ENCODE results near the gene METTL8.

The METTL8 gene

GRCh38 chr2:171317492-171318125 lies 116.2 kb downstream of the METTL8 start:
- no peaks in the 10 kb centered on the region for H3K79me2 ChIP-seq (ENCODE audit: insufficient read depth, low read length)
- H3K9ac ChIP-seq (ENCODE audit: low read depth, low read length): no peak overlapping the region
- H3K4me1 ChIP-seq (ENCODE audit: insufficient read depth, low read length): no peaks in the 10 kb centered on the region
- no peaks in the 10 kb centered on the region for H3K27me3 ChIP-seq (ENCODE audit: insufficient read depth, low read length, poor library complexity)
- H3K4me2 ChIP-seq (ENCODE audit: insufficient read depth, low read length): no peak overlapping the region
- H3K4me3 ChIP-seq (ENCODE audit: low read depth in 1 of 2, low read length in 2 of 2): no peak overlapping the region
- H2AFZ ChIP-seq (ENCODE audit: low read depth, low read length): no peak overlapping the region
- H3K27ac ChIP-seq (ENCODE audit: low read length): no peak overlapping the region
- TF ChIP-seq EZH2 (IDR thresholded peaks at IDR 0.05; ENCODE audit: borderline replicate concordance, low read depth, low read length, severe bottlenecking) (no peak), CTCF (IDR thresholded peaks at IDR 0.05; ENCODE audit: borderline replicate concordance, extremely low read depth, low read length, poor library complexity, severe bottlenecking) (no peak)
- DNase-seq (no peak), ATAC-seq (ENCODE audit: insufficient read depth, low read depth) (no peak)
- H3K9me3 ChIP-seq (ENCODE audit: insufficient read depth, low read length, severe bottlenecking): no peaks in the 10 kb centered on the region
- peaks cover 5% of the 10 kb centered on the region; the same call in 1 of the 2 replicates for H3K36me3 ChIP-seq (ENCODE audit: insufficient read depth, low read length)
- no peaks in the 10 kb centered on the region for H4K20me1 ChIP-seq (ENCODE audit: insufficient read depth, low read length)

GRCh38 chr2:171316755-171317337 lies 116.9 kb downstream of the METTL8 start:
- no peak for TF ChIP-seq EZH2 (IDR thresholded peaks at IDR 0.05; ENCODE audit: borderline replicate concordance, low read depth, low read length, severe bottlenecking)
- TF ChIP-seq CTCF (IDR thresholded peaks at IDR 0.05; ENCODE audit: borderline replicate concordance, extremely low read depth, low read length, poor library complexity, severe bottlenecking): no peak
- peaks cover 2% of the 10 kb centered on the region; the same call in 1 of the 2 replicates for H3K36me3 ChIP-seq (ENCODE audit: insufficient read depth, low read length)
- no peak overlapping the region for H2AFZ ChIP-seq (ENCODE audit: low read depth, low read length)
- no peaks in the 10 kb centered on the region for H3K4me1 ChIP-seq (ENCODE audit: insufficient read depth, low read length)
- no peak overlapping the region for H3K4me2 ChIP-seq (ENCODE audit: insufficient read depth, low read length)
- H3K4me3 ChIP-seq (ENCODE audit: low read depth in 1 of 2, low read length in 2 of 2): no peak overlapping the region
- no peaks in the 10 kb centered on the region for H4K20me1 ChIP-seq (ENCODE audit: insufficient read depth, low read length)
- DNase-seq (no peak), ATAC-seq (ENCODE audit: insufficient read depth, low read depth) (no peak)
- H3K79me2 ChIP-seq (ENCODE audit: insufficient read depth, low read length): no peaks in the 10 kb centered on the region
- peaks cover 5% of the 10 kb centered on the region for H3K9me3 ChIP-seq (ENCODE audit: insufficient read depth, low read length, severe bottlenecking)
- no peak overlapping the region for H3K27ac ChIP-seq (ENCODE audit: low read length)
- no peak overlapping the region for H3K9ac ChIP-seq (ENCODE audit: low read depth, low read length)
- no peaks in the 10 kb centered on the region for H3K27me3 ChIP-seq (ENCODE audit: insufficient read depth, low read length, poor library complexity)

GRCh38 chr2:171316220-171316619 lies 117.6 kb downstream of the METTL8 start:
- ATAC-seq (ENCODE audit: insufficient read depth, low read depth) (no peak), DNase-seq (no peak)
- Histone ChIP-seq H3K9ac (ENCODE audit: low read depth, low read length) (no peak overlapping the region), H3K36me3 (ENCODE audit: insufficient read depth, low read length) (peaks cover 2% of the 10 kb centered on the region; the same call in 1 of the 2 replicates), H3K4me2 (ENCODE audit: insufficient read depth, low read length) (no peak overlapping the region), H3K4me3 (ENCODE audit: low read depth in 1 of 2, low read length in 2 of 2) (no peak overlapping the region), H3K27ac (ENCODE audit: low read length) (no peak overlapping the region), H3K9me3 (ENCODE audit: insufficient read depth, low read length, severe bottlenecking) (peaks cover 7% of the 10 kb centered on the region), H3K4me1 (ENCODE audit: insufficient read depth, low read length) (no peaks in the 10 kb centered on the region), H3K79me2 (ENCODE audit: insufficient read depth, low read length) (no peaks in the 10 kb centered on the region), H2AFZ (ENCODE audit: low read depth, low read length) (no peak overlapping the region), H3K27me3 (ENCODE audit: insufficient read depth, low read length, poor library complexity) (no peaks in the 10 kb centered on the region), H4K20me1 (ENCODE audit: insufficient read depth, low read length) (no peaks in the 10 kb centered on the region)
- TF ChIP-seq CTCF (IDR thresholded peaks at IDR 0.05; ENCODE audit: borderline replicate concordance, extremely low read depth, low read length, poor library complexity, severe bottlenecking): no peak
- TF ChIP-seq EZH2 (IDR thresholded peaks at IDR 0.05; ENCODE audit: borderline replicate concordance, low read depth, low read length, severe bottlenecking): no peak

Data from DND-41 (cell line).